GM19023 (cell line): ENCODE data around the gene GUCD1.
"Not testable (repeated sequence)": the region's sequence is repeated elsewhere in the genome, so short reads cannot be mapped to it uniquely, and the experiment has no call there.

Source experiments
- ATAC-seq: cut with Tn5 transposase; IDR thresholded peaks from one replicate; pipeline ENCODE4 v1.9.1; 2021; ENCODE audit warnings: mild to moderate bottlenecking, moderate library complexity; ENCODE audit not compliant: unreplicated experiment

GUCD1 gene

GRCh38 chr22:24532075-24532474 lies 22.9 kb downstream of the GUCD1 start:
- ATAC-seq, result no peak

GRCh38 chr22:24530968-24531367 lies 24.0 kb downstream of the GUCD1 start:
- ATAC-seq, result not testable (repeated sequence)

- no peak for ATAC-seq
Observed at GRCh38 chr22:24529898-24530297, 25.0 kb downstream of the GUCD1 start.

GRCh38 chr22:24526191-24526590 lies 28.7 kb downstream of the GUCD1 start:
- ATAC-seq, result no peak

- peak; percentile 62 for ATAC-seq
Observed at GRCh38 chr22:24525416-24526037, 29.4 kb downstream of the GUCD1 start.

- ATAC-seq, result no peak
Observed at GRCh38 chr22:24523873-24524272, 31.1 kb downstream of the GUCD1 start.

- ATAC-seq, result no peak
Observed at GRCh38 chr22:24521791-24522245, 33.1 kb downstream of the GUCD1 start.

- no peak for ATAC-seq
Observed at GRCh38 chr22:24519496-24519895, 35.4 kb downstream of the GUCD1 start.

GRCh38 chr22:24518771-24519485 lies 36.0 kb downstream of the GUCD1 start:
- no peak for ATAC-seq

- no peak for ATAC-seq
Observed at GRCh38 chr22:24518228-24518627, 36.7 kb downstream of the GUCD1 start.

GRCh38 chr22:24517446-24517845 lies 37.5 kb downstream of the GUCD1 start:
- ATAC-seq, result no peak

GRCh38 chr22:24516301-24516737 lies 38.6 kb downstream of the GUCD1 start:
- ATAC-seq, result no peak

- ATAC-seq, result no peak
Observed at GRCh38 chr22:24515027-24515338, 40.0 kb downstream of the GUCD1 start.

- no peak for ATAC-seq
Observed at GRCh38 chr22:24514241-24515026, 40.5 kb downstream of the GUCD1 start.

GRCh38 chr22:24513378-24514240 lies 41.3 kb downstream of the GUCD1 start:
- no peak for ATAC-seq

- ATAC-seq, result no peak
Observed at GRCh38 chr22:24512043-24512442, 42.9 kb downstream of the GUCD1 start.

GRCh38 chr22:24510637-24511625 lies 44.0 kb downstream of the GUCD1 start:
- no peak for ATAC-seq

- ATAC-seq, result no peak
Observed at GRCh38 chr22:24507716-24508115, 47.2 kb downstream of the GUCD1 start.

GRCh38 chr22:24506802-24507438 lies 48.0 kb downstream of the GUCD1 start:
- ATAC-seq, result no peak
